GM19239 (cell line): Measurements from ENCODE around the gene PNCK.
"Not testable (repeated sequence)": the region's sequence is repeated elsewhere in the genome, so short reads cannot be mapped to it uniquely, and the experiment has no call there.

Experiments
- DNase-seq: peaks from one replicate; pipeline ENCODE4 v3.0.0; 2011; ENCODE audit warnings: low spot score; ENCODE audit not compliant: insufficient read length
- FAIRE-seq: peaks from 2 replicates; lab custom pipeline; 2011; peaks lifted over from hg19 to GRCh38; lab: Jason Lieb, UNC

Gene PNCK

DNA sequence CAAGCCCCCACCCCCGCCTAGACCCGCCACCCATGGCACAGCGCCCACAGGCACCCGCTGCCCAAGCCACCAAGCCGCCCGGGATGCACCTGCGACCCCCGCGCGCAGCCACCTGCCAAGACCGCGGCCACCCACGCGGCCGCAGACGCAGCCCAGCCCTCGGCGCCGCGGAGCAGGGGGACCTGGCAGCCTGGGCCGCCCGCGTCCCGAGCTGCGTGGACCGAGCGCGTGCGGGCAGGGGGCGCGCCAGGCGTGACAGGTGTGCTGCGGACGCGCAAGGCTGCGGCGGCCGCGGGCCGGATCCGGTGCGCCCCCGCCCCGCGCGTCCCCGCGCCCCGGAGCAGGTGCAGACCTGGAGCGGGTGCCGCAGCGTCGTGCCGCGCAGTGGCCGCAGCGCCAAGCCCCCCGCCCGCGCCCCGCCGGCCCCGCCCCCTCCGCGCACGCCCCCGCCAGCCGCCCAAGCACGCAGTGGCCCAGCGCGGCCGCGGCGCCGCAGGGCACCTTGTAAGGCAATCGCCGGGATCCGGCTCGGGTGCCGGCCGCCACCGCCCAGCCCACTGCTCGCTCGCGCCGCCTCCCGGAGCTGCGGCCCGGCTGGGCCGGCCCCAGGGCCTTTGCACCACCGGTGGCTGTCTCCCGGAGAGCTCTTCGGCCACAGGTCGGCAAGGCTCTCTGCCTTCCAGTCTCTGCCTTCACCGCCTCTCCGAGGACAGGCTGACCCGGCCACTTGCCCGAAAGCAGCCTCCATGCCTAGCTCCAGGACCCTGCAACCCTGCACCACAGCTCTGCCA lies at the start of gene PNCK:
PNCK (minus strand) TSS at position 386 of the 791 bp plus-strand sequence. CDS start 737 bp downstream, outside the sequence.
- DNase-seq: no peak
- no peak for FAIRE-seq

DNA sequence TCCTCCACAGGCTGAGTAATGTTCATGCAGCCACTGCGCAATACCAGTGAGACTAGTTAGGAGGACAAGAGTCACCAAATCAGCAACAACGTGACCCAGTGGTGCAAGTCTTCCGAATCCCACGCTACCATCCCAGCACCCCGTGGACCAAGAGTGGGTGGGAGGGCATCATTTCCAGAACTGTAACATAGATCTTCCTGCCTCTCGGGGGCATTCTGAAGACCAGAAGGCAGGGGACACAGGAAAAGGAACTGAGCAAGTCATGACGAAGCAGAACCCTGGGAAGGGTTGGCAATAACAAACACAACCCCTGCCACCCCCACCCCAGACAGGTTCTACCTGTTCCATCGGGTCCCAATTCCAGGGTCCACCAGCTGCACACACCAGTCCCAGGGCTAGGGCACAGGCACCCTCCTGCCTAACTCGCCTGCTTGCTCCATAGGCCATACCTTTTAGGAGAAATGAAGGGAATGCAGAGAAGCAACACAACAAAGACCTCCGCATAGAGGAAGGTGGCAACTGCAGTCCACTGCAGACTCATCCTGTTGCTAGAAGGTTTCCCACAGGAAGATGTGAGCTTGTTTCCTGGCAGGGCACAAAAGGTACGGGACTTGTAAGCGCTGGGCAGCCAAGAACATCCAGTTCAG lies 49.2 kb upstream of the PNCK start:
- FAIRE-seq: peak; percentile 66
- no peak for DNase-seq

DNA sequence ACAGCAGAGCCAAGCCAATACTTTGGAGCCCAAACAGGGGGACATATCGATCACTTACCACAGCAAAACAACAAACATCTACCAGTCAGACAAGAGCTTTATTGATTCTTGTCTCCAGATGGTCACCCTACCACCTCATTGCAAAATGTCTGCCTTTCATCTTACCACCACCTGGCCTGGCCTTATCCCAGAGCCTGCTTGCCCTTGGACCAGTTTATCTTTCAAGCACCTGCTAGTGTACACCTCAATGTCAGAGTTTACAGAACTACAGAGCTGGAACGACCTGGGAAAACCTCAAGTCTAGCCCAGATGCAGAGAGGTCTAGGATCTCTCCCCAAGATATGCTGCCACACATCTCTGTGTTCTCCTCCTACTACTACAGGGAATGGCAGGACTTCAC lies 46.1 kb upstream of the PNCK start:
- DNase-seq (no peak), FAIRE-seq (no peak)

DNA sequence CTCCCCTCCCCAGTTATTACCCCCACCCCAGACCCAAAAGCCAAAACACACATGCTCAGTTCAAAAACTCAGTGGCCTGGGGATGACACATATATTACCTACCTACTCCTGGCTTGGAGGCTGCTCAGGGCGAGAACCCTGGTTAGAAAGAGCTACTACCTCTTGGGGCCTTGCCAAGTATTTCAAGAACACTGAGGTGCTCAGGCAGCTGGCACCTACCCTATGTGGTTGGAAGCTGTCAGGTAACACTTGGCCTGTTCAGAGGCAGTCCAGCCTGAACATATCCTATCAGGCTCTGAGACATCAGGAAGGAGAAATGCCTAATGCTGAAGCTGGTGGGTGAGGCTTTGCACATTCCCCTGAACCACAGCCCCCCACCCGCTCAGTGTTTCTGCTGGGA lies 45.6 kb upstream of the PNCK start:
- FAIRE-seq: no peak
- no peak for DNase-seq

DNA sequence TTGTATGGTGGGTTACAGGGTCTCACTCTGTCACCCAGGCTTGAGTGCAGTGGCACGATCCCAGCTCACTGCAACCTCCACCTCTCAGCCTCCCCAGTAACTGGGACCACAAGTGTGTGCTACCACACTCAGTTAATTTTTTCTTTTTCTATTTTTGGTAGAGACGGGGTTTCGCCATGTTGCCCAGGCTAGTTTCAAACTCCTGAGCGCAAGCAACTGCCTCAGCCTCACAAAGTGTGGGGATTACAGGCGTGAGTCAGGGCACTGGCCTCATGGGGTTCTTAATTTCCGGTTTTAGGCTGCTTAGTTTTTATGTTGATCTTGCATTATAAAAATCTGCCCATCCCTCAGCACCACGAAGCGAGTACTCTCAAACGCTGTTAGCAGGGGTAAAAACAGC lies 43.8 kb upstream of the PNCK start:
- FAIRE-seq (no peak), DNase-seq (no peak)

DNA sequence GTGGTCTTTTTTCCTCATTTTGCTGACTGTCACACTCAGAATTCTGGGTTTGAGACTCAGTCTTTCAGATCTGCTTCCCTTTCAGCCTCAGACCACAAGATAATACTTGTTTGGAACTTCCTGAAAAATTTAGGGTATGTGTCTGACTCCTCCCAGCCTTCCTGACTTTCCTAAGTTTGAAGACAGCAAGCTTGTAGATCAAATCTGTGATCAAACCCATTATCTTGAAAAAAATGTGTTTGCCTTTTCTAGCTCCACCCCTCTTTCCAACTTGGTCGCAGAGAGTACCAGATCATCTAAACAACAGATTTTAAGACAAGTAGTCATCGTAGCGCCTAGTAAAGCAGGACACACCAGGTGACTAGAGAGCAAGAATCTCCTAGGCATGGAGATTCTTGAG lies 40.6 kb upstream of the PNCK start:
- no peak for DNase-seq

DNA sequence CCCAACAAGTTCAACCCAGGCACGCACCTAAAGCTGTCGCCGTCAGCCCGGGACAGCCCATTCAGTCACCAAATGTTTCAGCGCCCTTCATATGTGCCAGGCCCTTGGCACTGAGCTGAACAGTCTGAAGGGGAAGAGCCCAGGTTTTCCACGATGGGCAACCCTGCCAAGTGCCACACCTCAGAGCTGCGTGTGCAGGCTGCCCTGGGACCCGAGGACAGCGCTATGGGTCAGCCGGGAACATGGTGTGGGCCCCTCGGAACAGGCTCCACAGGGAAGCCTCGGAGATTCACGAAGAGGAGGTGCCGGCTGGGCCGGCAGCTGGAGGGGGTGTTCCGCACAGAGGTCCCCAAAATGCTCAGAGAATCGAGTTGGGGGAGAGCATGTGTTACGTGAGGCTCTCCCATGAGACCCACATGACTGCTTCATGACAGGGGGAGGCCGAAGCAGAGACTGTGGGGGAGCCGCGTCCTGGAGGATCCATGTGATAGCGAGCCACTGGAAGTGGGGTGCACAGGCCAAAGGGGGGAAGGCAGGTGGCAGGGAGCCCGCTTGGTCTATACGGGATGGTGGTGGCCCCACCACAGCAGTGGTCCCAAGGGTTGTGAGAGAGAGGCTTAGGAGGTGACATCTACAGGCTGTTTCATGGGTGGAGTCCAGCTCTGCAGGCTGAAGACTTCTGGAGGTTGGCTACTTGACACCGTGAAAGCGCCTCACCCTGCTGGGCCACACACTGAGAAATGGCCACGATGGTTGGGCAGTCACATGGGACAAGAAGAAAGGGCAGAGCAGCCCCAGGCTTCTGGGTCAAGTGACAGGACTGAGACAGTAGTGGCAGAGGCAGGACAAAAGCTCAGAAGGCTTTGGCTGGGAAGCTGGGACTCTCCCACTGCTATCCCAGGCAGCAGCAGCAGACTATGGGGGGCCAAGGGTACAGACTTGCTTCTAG lies 36.4 kb upstream of the PNCK start:
- DNase-seq: no peak
- no peak for FAIRE-seq

More for the DNA sequence above, 40.6 kb upstream of the PNCK start:
- FAIRE-seq: no peak

DNA sequence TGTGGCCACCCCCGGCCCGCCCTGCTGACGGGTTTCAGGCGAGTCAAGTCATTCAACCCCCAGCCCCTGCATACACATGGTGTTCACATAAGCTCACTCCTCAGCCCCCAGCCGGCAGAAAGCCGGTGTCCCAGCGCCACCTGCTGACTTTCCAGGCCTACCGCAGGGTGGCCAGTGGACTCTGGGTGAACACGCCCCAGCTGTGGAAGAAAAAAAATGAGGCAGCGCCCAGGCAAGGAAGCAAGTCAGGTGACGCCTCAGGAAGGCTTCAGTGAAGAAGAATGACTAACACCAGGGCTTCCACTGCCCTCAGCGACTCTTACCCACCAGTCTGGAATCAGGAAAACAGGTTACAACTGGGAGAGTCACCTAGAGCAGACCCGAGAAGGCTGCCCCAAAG lies 34.8 kb upstream of the PNCK start:
- FAIRE-seq (no peak), DNase-seq (no peak)

DNA sequence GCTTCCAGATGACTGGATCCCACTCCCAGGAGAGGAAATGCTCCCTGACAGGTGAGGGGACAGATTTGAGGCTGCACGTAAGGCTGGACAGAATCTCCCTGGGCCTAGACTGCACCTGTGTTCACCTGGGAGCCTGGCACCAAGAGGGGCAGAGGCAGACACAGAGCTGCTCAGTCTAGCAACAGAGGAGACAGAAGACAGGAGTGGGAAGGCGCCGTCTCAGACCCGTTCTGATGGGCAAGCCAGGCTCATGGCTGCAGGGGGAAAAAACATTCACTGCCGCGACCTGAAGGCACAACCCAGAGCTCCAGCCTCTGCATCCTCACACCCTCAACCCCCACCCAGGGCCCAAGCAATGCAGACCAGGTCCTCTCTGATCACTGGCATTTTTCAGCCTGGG lies 33.8 kb upstream of the PNCK start:
- no peak for FAIRE-seq
- DNase-seq: no peak

DNA sequence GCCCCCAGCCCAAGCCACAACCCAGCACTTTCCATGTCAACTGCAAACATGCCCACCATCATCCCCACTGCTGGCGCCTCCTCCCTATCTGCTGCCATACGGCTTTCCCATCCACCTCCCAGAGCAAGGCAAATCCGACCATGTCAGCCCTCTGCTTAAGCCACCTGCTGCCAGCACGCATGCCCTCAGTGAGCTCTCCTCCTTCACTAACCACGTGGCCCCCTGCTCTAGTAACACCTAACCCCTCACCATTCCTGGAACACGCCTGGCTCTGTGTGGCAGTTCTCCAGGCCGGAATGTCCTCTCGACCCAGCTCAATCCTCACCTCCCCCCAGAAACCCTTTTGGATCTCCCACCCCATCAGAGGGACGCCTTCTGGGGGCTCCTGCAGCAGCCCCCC lies 33.2 kb upstream of the PNCK start:
- DNase-seq (no peak), FAIRE-seq (no peak)

DNA sequence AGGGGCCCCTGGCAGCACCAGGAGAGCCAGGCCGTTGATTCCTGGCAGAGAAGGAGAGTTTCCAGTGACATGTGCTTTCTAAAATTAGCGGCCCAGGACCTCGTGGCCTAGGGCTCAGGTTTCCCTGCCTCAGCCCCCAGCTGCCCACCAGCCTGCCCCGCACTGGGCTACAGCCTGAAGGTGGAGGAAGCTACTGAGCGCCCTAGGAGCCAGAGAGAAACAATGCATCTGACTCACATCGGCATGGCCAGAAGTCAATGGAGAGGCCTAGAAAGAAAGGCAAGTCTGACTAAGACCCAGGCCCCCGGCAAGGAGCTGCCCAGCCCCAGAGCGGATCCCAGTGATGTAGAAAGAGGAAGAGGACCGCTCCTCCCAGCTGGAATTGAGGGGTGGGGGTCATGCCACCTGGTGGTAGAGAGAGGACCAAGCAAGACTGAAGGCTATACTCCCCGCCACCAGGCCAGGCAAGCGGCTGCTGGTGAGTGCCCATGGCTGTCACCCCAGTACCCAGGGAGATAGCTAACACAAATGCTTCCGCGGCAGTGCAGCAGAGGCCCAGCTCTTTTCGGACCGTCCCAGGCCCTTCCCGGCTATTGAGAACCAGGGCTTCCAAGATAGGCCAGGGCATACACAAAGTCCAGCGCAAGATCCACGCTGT lies 31.9 kb upstream of the PNCK start:
- DNase-seq, FAIRE-seq: not testable (repeated sequence)

DNA sequence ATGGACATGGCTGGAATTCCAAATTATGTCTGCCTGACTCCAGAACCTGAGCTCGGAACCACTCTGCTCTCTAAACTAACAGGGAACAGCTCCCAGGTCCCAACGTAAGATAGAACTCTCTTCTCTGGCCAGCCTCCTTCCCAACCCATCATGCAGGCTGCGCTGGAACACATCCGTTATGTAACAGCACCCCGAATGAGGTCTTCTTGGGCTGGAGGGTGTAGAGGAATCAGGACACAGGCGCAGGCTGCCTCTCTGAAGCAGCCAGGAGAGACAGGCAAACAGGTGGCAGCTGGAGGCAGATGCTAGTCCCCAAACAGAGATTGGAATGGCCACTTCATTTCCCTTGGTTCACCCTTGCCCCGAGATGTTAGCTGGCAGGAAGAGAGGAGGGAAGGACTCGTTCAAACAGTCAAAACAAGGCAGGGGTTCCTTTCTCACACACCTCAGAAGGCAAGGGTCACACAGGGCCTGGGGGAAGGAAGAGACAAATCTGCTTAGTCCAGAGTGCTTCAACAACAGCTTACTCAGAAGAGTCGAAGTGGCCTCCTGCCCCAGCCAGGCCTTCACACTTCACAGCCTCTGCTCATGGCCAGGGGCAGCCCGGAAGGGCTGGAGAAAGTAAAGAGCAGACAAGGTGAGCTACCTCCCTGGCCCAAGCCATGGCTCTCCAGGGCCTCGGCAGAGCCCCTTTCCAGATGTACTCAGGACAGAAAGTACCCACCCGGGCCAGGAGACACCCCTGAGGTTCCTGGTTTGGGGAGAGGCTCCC lies 31.2 kb upstream of the PNCK start:
- DNase-seq, FAIRE-seq: not testable (repeated sequence)

DNA sequence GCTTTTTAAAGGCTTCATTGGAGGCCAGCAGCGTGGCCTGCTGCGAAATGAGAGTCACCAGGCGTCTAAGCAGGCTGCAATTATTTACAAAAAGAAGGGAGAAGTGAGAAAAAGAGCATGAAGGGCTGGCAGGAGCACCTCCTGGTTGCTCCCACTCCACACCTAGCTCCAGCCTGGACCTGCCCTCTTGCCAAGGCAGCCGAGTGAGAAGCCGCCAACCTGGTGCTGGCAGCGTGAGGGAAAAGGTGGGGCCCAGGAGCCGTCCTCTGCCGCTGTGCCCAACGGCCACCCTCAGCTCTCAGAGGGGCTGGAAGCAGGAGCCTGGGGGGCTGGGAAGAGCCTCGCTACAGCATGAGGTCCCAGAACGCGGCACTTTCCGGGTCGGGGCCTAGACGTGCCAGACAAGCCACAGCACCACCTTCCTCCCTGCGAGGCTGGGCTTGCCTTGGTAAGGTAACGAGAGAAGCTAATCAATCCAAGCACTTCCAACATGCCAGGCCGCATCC lies 30.5 kb upstream of the PNCK start:
- FAIRE-seq (no peak), DNase-seq (no peak)

DNA sequence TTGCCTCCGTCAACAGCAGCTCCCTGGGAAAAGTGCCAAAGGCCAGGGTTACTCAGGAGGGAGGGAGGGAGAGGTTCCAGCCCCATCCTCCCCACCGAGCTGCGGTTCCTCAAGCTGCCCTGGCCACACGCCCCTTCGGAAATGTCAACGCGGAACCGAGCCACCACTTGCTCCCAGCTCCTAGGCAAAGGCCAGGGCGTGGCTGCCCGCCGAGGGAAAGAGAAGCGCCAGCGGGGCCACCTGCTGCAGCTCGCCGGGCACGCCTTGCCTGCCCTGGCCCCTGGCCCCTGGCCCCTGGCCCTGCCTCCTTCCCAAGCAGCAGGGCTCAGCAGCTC lies 29.4 kb upstream of the PNCK start:
- DNase-seq: no peak
- FAIRE-seq: no peak

DNA sequence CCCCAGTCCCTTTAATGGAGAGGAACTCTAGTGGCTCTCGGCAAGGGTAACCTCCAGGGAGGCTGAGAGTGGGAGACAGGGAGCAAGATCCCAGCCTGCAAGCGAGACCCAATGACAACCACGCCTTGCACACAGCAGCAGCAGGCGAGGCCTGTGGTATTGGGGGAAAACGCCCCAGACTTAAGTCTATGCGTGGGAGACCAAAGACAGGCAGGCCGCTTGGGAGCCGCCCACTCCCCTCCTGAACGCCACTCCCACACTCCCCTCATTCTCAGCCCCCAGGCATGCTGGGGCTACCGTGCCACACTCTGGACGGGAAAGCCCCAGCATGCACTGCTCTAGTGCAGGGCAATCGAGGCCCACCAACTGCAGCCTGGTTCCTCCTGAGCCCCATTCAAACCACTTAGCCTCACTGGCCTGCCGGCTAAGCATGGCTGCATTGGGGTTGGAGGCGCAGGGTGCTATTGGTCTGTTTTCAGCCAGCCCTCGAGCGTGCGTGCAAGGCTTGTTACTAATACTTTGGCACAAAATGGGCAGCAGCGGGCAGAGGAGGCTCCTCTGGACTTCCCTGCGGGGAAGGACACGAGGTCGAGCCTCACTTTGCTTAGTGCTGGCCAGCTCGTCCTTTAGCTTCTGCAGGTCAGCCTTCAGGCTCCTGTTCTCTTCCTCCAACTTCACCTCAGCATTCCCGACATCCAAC lies 28.9 kb upstream of the PNCK start:
- FAIRE-seq (no peak), DNase-seq (no peak)

DNA sequence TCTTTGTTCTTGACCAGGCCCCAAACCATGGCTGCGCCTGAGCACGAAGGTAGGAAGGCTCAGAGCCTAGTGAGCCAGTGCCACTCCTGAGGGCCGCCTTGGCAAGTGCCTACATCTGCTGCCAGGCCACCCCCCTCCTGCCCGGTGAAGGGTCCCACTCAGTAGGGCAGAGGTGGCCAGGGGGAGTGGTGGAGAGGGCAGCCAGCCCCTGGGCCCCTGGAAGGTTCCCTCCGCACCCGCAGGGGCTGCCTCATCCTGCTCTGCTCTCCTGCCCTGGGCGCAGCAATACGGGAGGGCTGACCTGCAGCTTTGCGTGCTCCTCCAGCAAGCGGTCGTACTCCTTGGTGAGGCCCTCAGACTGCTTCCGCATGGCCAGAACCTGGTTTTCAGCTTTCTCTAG lies 28.1 kb upstream of the PNCK start:
- DNase-seq (no peak), FAIRE-seq (peak; percentile 18)

DNA sequence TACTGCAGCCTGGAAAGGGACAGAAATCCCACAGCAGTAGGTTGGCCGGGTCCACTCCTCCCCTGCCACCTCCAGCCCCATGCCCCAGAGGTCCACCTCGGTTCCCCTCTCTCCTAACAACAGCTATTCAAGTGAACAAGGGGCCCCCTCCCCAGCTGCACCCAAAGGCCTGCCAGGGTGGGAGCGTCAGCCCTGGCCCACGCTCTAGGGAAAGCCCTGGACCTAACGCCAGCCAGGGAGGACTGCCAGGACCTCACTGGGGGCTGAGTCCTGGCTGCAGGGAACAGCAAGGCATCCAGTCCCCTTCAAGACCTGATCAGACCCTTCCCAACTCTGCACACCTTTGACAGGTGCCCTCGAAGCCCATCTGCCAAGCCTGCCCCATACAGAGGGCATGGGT lies 27.4 kb upstream of the PNCK start:
- no peak for FAIRE-seq
- no peak for DNase-seq

DNA sequence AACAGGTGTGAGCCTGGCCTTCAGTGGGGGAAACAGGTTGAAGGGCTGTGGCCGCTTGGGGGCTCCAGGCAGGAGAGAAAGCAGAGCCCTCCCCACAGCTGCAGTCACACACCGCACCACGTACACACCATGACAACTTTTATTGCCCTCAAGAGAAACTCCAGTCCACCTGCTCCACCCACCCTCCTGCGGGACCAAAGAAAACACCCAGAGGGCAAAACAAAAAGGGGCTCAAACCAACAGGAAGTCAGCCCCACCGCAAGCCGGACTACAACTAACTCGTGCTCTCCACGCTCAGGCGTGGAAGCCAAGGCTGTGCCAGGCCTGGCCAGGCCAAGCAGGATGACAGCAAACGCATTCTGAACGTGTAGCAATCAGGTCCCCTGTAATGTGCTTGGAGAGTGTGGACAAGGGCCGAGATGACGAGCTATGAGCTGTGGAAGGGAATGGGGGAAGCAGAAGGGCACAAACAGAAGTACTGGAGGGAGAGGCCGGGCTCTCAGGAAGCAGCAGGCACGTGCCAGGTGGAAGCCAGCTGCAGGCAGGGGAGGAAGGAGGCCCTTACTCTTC lies 26.8 kb upstream of the PNCK start:
- DNase-seq: no peak
- no peak for FAIRE-seq
